WTC11 (cell line): ENCODE data around the gene LDHD.

ENCODE experiments used
- CBFB ChIP-seq: sonication (generic); formaldehyde crosslinking; IDR thresholded peaks from 2 replicates; pipeline ENCODE4 v1.8.1; 2022; ENCODE audit warnings: mild to moderate bottlenecking, low read depth, missing genetic modification reagents
- CTCF ChIP-seq: fragments of 200-600 bp; IDR thresholded peaks from 2 replicates; pipeline ENCODE4 v1.8.0; 2022; ENCODE audit warnings: antibody characterized with exemption
- E2F1 ChIP-seq: sonication (generic); formaldehyde crosslinking; IDR thresholded peaks from 2 replicates; pipeline ENCODE4 v1.8.0; 2022; ENCODE audit warnings: mild to moderate bottlenecking, missing genetic modification reagents
- MYBL2 ChIP-seq: sonication (generic); formaldehyde crosslinking; IDR thresholded peaks from 2 replicates; pipeline ENCODE4 v1.8.1; 2023; ENCODE audit warnings: mild to moderate bottlenecking, moderate library complexity, missing genetic modification reagents
- ZNF263 ChIP-seq: sonication (generic); formaldehyde crosslinking; IDR thresholded peaks from 2 replicates; pipeline ENCODE4 v1.8.1; 2022; ENCODE audit warnings: low read depth, mild to moderate bottlenecking, moderate library complexity, missing genetic modification reagents

- TF ChIP-seq MYBL2 (CRISPR knock-in tag) (no peak), E2F1 (CRISPR knock-in tag) (no peak), CBFB (no peak), CTCF (no peak), ZNF263 (CRISPR knock-in tag) (no peak)
Observed at GRCh38 chr16:75130150-75130771, 13.7 kb upstream of the LDHD start.
